D721Med (cell line): Measurements from ENCODE around the gene SPATA46.
A peak's percentile ranks its signal among the peaks of the same experiment; 100 is the strongest.
"Not testable (repeated sequence)": the region's sequence is repeated elsewhere in the genome, so short reads cannot be mapped to it uniquely, and the experiment has no call there.

Source experiments
- DNase-seq: peaks from one replicate; pipeline ENCODE4 v3.0.0; 2011; ENCODE audit warnings: low spot score; ENCODE audit not compliant: insufficient read length
- FAIRE-seq: peaks from 2 replicates; lab custom pipeline; 2011; peaks lifted over from hg19 to GRCh38; lab: Jason Lieb, UNC
- CTCF ChIP-seq: IDR thresholded peaks from 2 replicates; pipeline ENCODE4 v1.5.1; 2012; ENCODE audit warnings: mild to moderate bottlenecking, control low read depth; ENCODE audit not compliant: insufficient read depth; ENCODE audit errors: missing control alignments

SPATA46 gene, protein sequence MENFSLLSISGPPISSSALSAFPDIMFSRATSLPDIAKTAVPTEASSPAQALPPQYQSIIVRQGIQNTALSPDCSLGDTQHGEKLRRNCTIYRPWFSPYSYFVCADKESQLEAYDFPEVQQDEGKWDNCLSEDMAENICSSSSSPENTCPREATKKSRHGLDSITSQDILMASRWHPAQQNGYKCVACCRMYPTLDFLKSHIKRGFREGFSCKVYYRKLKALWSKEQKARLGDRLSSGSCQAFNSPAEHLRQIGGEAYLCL

GRCh38 chr1:162376691-162377090 lies at the start of gene SPATA46:
Gene SPATA46, minus strand, starts transcription at chr1:162376854. Its CDS starts 64 bp downstream, at chr1:162376790.
- FAIRE-seq (no peak), DNase-seq (no peak)

DNA sequence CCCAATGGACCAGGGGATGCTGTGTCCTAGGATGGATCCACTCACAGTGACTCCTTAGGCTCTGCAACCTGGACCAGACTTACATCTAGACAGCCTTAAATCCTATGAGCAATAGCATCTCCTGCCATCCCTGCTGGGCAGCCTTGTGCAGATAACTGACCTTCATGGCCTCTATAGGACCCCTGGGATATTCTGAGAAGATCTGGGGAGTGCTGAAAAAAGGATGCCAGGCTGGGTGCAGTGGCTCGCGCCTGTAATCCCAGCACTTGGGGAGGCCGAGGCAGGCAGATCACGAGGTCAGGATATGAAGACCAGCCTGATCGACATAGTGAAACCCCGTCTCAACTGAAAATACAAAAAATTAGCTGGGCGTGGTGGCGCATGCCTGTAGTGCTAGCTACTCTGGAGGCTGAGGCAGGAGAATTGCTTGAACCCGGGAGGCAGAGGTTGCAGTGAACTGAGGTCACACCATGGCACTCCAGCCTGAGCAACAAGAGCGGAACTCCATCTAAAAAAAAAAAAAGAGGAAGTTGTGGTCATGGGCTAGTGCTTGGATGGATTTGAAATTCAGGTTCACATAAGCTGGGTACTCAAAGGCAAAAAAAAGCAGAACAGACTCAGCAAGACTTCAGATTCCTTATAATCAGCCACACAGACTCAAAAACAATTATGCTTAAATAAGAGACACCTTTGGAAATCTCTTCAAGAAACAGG lies 46.2 kb upstream of the SPATA46 start:
- DNase-seq (no peak), FAIRE-seq (no peak)
- no peak for TF ChIP-seq CTCF

More at GRCh38 chr1:162376691-162377090, at the start of gene SPATA46:
- no peak for TF ChIP-seq CTCF

DNA sequence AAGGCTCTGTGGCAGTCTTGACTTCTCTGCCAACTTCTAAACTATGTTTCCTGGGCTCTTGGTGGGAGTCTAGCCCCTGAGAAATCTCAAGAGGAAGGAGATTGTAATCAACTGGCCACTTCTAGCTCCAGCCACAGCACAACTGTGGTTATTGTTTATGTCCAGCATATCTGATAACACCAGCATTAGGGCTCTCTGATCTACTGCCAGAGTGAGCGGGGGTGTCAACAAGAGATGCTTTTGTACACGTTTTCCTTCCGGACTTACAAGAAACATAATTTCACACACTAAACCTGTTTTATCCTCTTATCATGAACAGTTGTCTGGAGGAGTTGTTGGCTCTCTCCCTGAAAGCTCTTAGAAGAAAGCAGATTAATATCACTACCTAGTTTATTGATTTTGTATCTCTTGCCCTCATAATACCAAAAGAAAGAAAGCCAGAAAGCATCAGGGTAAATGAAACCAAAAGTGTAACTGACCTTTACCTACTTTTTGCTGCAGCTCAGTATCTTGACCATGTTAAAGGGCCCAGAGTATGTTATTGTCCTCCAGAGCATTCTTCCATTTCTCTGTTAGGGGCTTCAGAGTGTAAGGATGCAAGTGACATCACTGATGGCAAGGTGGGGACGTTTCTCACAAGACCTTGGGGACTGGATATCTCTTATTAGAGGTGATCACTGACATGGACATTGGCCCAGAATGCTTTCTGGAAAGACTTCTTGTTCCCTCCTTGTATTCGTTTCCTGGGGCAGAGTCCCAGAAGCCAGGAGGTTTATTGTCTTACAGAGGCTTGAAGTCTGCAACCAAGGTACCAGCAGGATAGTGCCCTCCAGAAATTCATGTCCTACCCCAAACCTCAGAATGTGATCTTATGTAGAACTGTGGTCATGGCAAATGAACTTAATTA lies 44.9 kb upstream of the SPATA46 start:
- peak; percentile 88 for FAIRE-seq
- no peak for DNase-seq
- TF ChIP-seq CTCF: no peak

GRCh38 chr1:162420120-162420519 lies 43.5 kb upstream of the SPATA46 start:
- peak; percentile 29 for FAIRE-seq
- DNase-seq: no peak
- no peak for TF ChIP-seq CTCF

DNA sequence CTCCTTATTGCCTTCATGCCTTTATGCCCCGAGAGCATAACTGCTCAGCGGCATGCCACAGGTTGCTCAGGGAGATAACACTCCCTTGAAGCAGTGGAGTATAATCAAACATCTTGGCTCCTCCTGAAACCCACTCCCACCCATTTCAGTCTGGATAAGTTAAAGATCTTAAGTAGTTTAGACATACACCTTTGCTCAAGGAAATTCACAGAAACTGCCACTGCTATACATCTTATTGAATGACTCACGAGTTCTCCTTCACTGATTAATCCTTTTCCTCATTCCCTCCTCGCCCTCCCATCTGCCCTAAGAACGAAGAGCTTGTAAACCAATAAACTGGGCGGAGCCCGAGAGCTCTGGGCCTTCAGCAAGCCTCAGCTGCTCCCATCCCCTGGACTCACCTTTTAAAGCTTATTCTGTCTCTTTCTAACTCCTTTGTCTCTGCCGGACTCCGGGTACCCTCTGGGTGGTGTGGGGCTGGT lies 42.8 kb upstream of the SPATA46 start:
- FAIRE-seq, DNase-seq: not testable (repeated sequence)

GRCh38 chr1:162418584-162418983 lies 41.9 kb upstream of the SPATA46 start:
- FAIRE-seq, DNase-seq: not testable (repeated sequence)

DNA sequence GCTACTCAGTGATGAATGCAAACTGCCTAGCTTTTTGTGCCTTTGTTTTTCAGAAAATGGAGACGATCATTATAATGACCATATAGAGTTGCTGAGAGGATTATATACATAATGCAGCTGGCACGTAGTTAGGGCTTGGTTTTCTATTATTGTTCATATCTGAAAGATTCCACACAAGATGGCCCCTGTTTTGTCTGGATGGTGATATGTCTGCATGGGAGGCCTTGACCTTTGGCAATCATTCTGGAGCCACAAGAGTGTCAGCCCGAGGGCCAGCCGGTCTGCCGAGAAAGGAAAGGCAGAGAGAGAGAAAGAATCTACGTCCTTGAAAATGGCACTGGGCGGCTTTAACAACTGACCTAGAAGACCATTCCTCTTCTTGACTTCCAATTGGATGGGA lies 41.0 kb upstream of the SPATA46 start:
- FAIRE-seq (no peak), DNase-seq (no peak)
- TF ChIP-seq CTCF: no peak
